H9 (cell line): ENCODE results near the gene MCFD2. TPM values are rescaled to one million over a fixed set of nuclear protein-coding genes. Genes with fewer than 3 reads are reported as not detected.

Experiments used
- DNase-seq: peaks from one replicate; pipeline ENCODE4 v3.0.0-alpha.2; 2017
- H2AFZ ChIP-seq: one replicate; pipeline ENCODE4 v1.6.1; 2013; ENCODE audit warnings: mild to moderate bottlenecking, low read length, control low read depth, moderate library complexity
- H2AK5ac ChIP-seq: 2 replicates; pipeline ENCODE4 v1.6.1; 2013; ENCODE audit warnings: low read length, control low read depth, mixed read lengths; ENCODE audit not compliant: insufficient read length
- H2BK120ac ChIP-seq: one replicate; pipeline ENCODE4 v1.6.1; 2013; ENCODE audit warnings: low read depth, mild to moderate bottlenecking, low read length, control low read depth, inconsistent platforms; ENCODE audit not compliant: poor library complexity, severe bottlenecking
- H2BK12ac ChIP-seq: 2 replicates; pipeline ENCODE4 v1.6.1; 2013; ENCODE audit warnings: low read length, control low read depth, mixed read lengths, low read depth; ENCODE audit not compliant: insufficient read length
- H2BK15ac ChIP-seq: 2 replicates; pipeline ENCODE4 v1.6.1; 2013; ENCODE audit warnings: low read depth, low read length, control low read depth
- H2BK20ac ChIP-seq: one replicate; pipeline ENCODE4 v1.6.1; 2013; ENCODE audit warnings: low read depth, mild to moderate bottlenecking, low read length, control low read depth, inconsistent platforms; ENCODE audit not compliant: poor library complexity, severe bottlenecking
- H2BK5ac ChIP-seq: 2 replicates; pipeline ENCODE4 v1.6.1; 2013; ENCODE audit warnings: low read length, control low read depth, mixed read lengths; ENCODE audit not compliant: insufficient read length
- H3K14ac ChIP-seq: 2 replicates; pipeline ENCODE4 v1.6.1; 2013; ENCODE audit warnings: low read length, control low read depth; ENCODE audit not compliant: insufficient read depth
- H3K18ac ChIP-seq: 2 replicates; pipeline ENCODE4 v1.6.1; 2013; ENCODE audit warnings: low read depth, mild to moderate bottlenecking, mixed read lengths, low read length, control low read depth; ENCODE audit not compliant: insufficient read length
- H3K23ac ChIP-seq: 2 replicates; pipeline ENCODE4 v1.6.1; 2013; ENCODE audit warnings: low read length, control low read depth, mixed read lengths, low read depth; ENCODE audit not compliant: insufficient read length
- H3K23me2 ChIP-seq: 2 replicates; pipeline ENCODE4 v1.6.1; 2013; ENCODE audit warnings: low read depth, mild to moderate bottlenecking, mixed read lengths, low read length, control low read depth; ENCODE audit not compliant: insufficient read length, poor library complexity, severe bottlenecking
- H3K27ac ChIP-seq: 2 replicates; pipeline ENCODE4 v1.5.1; 2013; ENCODE audit warnings: low read length, control low read depth, mixed read lengths, low read depth; ENCODE audit not compliant: insufficient read length
- H3K27me3 ChIP-seq: 2 replicates; pipeline ENCODE4 v1.6.1; 2013; ENCODE audit warnings: low read length, control low read depth, inconsistent platforms; ENCODE audit not compliant: insufficient read depth
- H3K4ac ChIP-seq: 2 replicates; pipeline ENCODE4 v1.6.1; 2013; ENCODE audit warnings: low read depth, mild to moderate bottlenecking, control low read depth, inconsistent platforms, low read length, moderate library complexity
- H3K4me1 ChIP-seq: 2 replicates; pipeline ENCODE4 v1.6.1; 2013; ENCODE audit warnings: low read length, control low read depth, inconsistent platforms; ENCODE audit not compliant: insufficient read depth
- H3K4me2 ChIP-seq: 2 replicates; pipeline ENCODE4 v1.6.1; 2013; ENCODE audit warnings: low read length, control low read depth, mixed read lengths; ENCODE audit not compliant: insufficient read length, insufficient read depth
- H3K56ac ChIP-seq: 2 replicates; pipeline ENCODE4 v1.6.1; 2013; ENCODE audit warnings: low read depth, mild to moderate bottlenecking, mixed read lengths, low read length, control low read depth; ENCODE audit not compliant: insufficient read length
- H3K79me1 ChIP-seq: 2 replicates; pipeline ENCODE4 v1.6.1; 2013; ENCODE audit warnings: low read depth, mild to moderate bottlenecking, moderate library complexity, low read length, control low read depth, inconsistent platforms; ENCODE audit not compliant: insufficient read depth, poor library complexity, severe bottlenecking
- H3K79me2 ChIP-seq: 2 replicates; pipeline ENCODE4 v1.6.1; 2013; ENCODE audit warnings: low read length, control low read depth, inconsistent platforms; ENCODE audit not compliant: insufficient read depth
- H3K9ac ChIP-seq: 2 replicates; pipeline ENCODE4 v1.6.1; 2013; ENCODE audit warnings: low read length, control low read depth, mixed read lengths; ENCODE audit not compliant: insufficient read length; ENCODE audit errors: extremely low read depth
- H3K9me3 ChIP-seq: one replicate; pipeline ENCODE4 v1.6.1; 2013; ENCODE audit warnings: low read depth, low read length, inconsistent platforms; ENCODE audit not compliant: control insufficient read depth
- H3T11ph ChIP-seq: one replicate; pipeline ENCODE4 v1.6.1; 2013; ENCODE audit warnings: mild to moderate bottlenecking, low read length, control low read depth, inconsistent platforms
- H4K20me1 ChIP-seq: one replicate; pipeline ENCODE4 v1.6.1; 2013; ENCODE audit not compliant: control insufficient read depth, insufficient read length, insufficient read depth
- H4K5ac ChIP-seq: 2 replicates; pipeline ENCODE4 v1.6.1; 2013; ENCODE audit warnings: low read depth, mild to moderate bottlenecking, mixed read lengths, low read length, control low read depth; ENCODE audit not compliant: insufficient read length
- H4K8ac ChIP-seq: replicated peaks from 2 replicates; pipeline ENCODE4 v1.6.1; 2013; ENCODE audit warnings: low read length, control low read depth, mixed read lengths, low read depth; ENCODE audit not compliant: insufficient read length
- H4K91ac ChIP-seq: 2 replicates; pipeline ENCODE4 v1.6.1; 2013; ENCODE audit warnings: low read depth, mild to moderate bottlenecking, moderate library complexity, mixed read lengths, low read length, control low read depth; ENCODE audit not compliant: insufficient read length
- H3K27ac Mint-ChIP-seq, 3 experiments: 2 replicates in 2 of 3; 3 replicates in 1 of 3; pipeline ENCODE4 v1.8.0; 2020 to 2021; ENCODE audit warnings: mixed read lengths in 3 of 3, mild to moderate bottlenecking in 1 of 3, moderate library complexity in 1 of 3
- H3K27me3 Mint-ChIP-seq: 2 replicates; pipeline ENCODE4 v1.8.0; 2021; ENCODE audit warnings: low read depth, mild to moderate bottlenecking, moderate library complexity, mixed read lengths
- H3K36me3 Mint-ChIP-seq, 3 experiments: 2 replicates in 2 of 3; 3 replicates in 1 of 3; pipeline ENCODE4 v1.8.0; 2020 to 2021; ENCODE audit warnings: low read depth in 3 of 3, mixed read lengths in 3 of 3; ENCODE audit not compliant: insufficient read depth in 1 of 3
- H3K4me1 Mint-ChIP-seq, 2 experiments: 2 replicates each; pipeline ENCODE4 v1.8.0; 2020; ENCODE audit warnings: mixed read lengths in 2 of 2
- H3K4me3 Mint-ChIP-seq, 2 experiments: 2 replicates in 1 of 2; 3 replicates in 1 of 2; pipeline ENCODE4 v1.8.0; 2020 to 2021; ENCODE audit warnings: mild to moderate bottlenecking in 2 of 2, mixed read lengths in 2 of 2, moderate library complexity in 1 of 2
- H3K9me3 Mint-ChIP-seq, 2 experiments: 2 replicates in 1 of 2; 3 replicates in 1 of 2; pipeline ENCODE4 v1.8.0; 2020; ENCODE audit warnings: mild to moderate bottlenecking in 2 of 2, mixed read lengths in 2 of 2, moderate library complexity in 1 of 2
- WGBS: extraction: QIAGEN DNeasy Blood & Tissue Kit; methylation state at CpG from one replicate; pipeline ENCODE4 v1.1.7; 2013; ENCODE audit warnings: missing lambda C conversion rate, low lambda C conversion rate, mixed read lengths; ENCODE audit not compliant: insufficient read length; ENCODE audit errors: extremely low coverage; 5-methylcytosine and 5-hydroxymethylcytosine counted together
- total RNA-seq: library from RNA; stranded (reverse); gene quantifications from 2 replicates; pipeline ENCODE4 v1.2.1, GENCODE V29; 2021
- TF ChIP-seq, protein P1 (sequence below): fragments of 200-600 bp; sonication (generic); conservative IDR thresholded peaks from 3 replicates; pipeline ENCODE4 v1.8.0; 2021; ENCODE audit warnings: antibody characterized with exemption, mild to moderate bottlenecking

MCFD2 gene
- total RNA-seq, 1 experiment from 2014 or later: 64.6 TPM

DNA sequence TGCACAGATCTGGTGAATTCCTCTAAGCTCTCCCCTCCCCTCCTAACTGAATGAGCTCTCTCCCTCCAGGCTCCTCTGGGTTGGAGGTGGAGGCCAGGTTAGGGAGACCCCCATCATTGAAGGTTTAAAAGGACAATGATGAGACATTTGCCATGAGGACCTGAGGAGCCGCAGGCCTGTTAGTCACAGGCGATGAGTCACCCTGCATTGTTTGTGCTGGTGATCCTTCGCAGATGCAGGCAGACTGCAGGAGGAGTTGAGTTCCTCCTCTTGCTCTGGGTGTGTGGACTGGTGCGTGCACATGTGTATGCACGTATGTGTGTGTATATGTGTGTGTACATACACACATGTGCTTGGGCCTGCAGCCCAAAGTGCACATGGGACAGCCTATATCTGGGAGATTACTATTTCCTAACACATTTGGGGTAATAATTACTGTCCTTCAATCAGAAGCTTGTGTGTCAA is 42.0 kb downstream of the MCFD2 start:
- H3K23me2 ChIP-seq: no peaks in the 10 kb centered on the region
- H2BK120ac ChIP-seq: no peak overlapping the region
- no peak overlapping the region for H3K27ac ChIP-seq
- no peak overlapping the region for H4K5ac ChIP-seq
- H3T11ph ChIP-seq: no peak overlapping the region
- no peak overlapping the region for H3K9ac ChIP-seq
- no peak overlapping the region for H3K18ac ChIP-seq
- no CpG with 5 or more reads among the region's 5 CpGs for WGBS
- H3K9me3 ChIP-seq: no peaks in the 10 kb centered on the region
- no peak overlapping the region for H2BK12ac ChIP-seq
- H3K56ac ChIP-seq: no peak overlapping the region
- H3K4me1 Mint-ChIP-seq: peaks cover 5 to 8% of the 10 kb centered on the region in 2 experiments; a peak in 3 of 4 replicates
- no peak overlapping the region for H3K23ac ChIP-seq
- H3K4me3 Mint-ChIP-seq: no peak overlapping the region
- H3K27me3 Mint-ChIP-seq: peaks cover 2% of the 10 kb centered on the region
- no peak overlapping the region for H2BK5ac ChIP-seq
- TF ChIP-seq, protein P1, sequence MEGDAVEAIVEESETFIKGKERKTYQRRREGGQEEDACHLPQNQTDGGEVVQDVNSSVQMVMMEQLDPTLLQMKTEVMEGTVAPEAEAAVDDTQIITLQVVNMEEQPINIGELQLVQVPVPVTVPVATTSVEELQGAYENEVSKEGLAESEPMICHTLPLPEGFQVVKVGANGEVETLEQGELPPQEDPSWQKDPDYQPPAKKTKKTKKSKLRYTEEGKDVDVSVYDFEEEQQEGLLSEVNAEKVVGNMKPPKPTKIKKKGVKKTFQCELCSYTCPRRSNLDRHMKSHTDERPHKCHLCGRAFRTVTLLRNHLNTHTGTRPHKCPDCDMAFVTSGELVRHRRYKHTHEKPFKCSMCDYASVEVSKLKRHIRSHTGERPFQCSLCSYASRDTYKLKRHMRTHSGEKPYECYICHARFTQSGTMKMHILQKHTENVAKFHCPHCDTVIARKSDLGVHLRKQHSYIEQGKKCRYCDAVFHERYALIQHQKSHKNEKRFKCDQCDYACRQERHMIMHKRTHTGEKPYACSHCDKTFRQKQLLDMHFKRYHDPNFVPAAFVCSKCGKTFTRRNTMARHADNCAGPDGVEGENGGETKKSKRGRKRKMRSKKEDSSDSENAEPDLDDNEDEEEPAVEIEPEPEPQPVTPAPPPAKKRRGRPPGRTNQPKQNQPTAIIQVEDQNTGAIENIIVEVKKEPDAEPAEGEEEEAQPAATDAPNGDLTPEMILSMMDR: no peak
- no peaks in the 10 kb centered on the region for H3K36me3 Mint-ChIP-seq
- no peak overlapping the region for H3K27ac Mint-ChIP-seq
- H3K4ac ChIP-seq: no peak overlapping the region
- H4K91ac ChIP-seq: no peak overlapping the region
- DNase-seq: peak; percentile 66
- H4K20me1 ChIP-seq: no peaks in the 10 kb centered on the region
- no peaks in the 10 kb centered on the region for H3K4me1 ChIP-seq
- no peak overlapping the region for H3K4me2 ChIP-seq
- no peaks in the 10 kb centered on the region for H3K27me3 ChIP-seq
- H2AFZ ChIP-seq: no peak overlapping the region
- no peak overlapping the region for H2BK15ac ChIP-seq
- H3K79me2 ChIP-seq: no peaks in the 10 kb centered on the region
- H2AK5ac ChIP-seq: no peak overlapping the region
- no peaks in the 10 kb centered on the region for H3K79me1 ChIP-seq
- no peak overlapping the region for H3K14ac ChIP-seq
- H4K8ac ChIP-seq: no peak overlapping the region
- H3K9me3 Mint-ChIP-seq: no peaks in the 10 kb centered on the region; a peak in 2 of 5 replicates
- no peak overlapping the region for H2BK20ac ChIP-seq
